Measurements from ENCODE around the gene CYP4F22.

Gene CYP4F22

GRCh38 chr19:15516363-15516762 lies 8.0 kb downstream of the CYP4F22 start:
- no peak for TF ChIP-seq CTCF (conservative IDR thresholded peaks at IDR 0.05; ENCODE audit: low read length)
- no peak for DNase-seq (ENCODE audit: low read depth)
- no peak overlapping the region for H3K4me3 ChIP-seq (ENCODE audit: low read length)

DNA sequence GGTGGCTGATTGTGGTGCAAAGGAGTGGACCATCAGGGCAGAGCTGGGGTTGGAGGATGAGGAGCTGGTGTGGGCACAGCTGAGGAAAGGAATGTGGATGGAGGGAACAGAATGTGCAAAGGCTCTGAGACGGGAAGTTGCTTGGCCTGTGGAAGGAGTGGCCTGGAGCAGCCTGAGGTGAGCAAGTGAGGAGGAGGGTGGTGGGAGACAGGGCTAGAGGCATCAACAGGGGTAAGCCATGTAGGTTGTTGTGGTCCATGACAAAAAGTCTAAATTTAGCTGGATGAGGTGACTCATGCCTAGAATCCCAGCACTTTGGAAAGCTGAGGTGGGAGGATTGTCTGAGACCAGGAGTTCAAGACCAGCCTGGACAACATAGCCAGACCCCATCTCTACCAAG lies 9.5 kb downstream of the CYP4F22 start:
- H3K4me3 ChIP-seq (ENCODE audit: low read length) = no peak overlapping the region
- no peak for DNase-seq (ENCODE audit: low read depth)
- TF ChIP-seq CTCF (conservative IDR thresholded peaks at IDR 0.05; ENCODE audit: low read length) = no peak

GRCh38 chr19:15519433-15519976 lies 11.2 kb downstream of the CYP4F22 start:
- no peak for TF ChIP-seq CTCF (conservative IDR thresholded peaks at IDR 0.05; ENCODE audit: low read length)
- no peak for DNase-seq (ENCODE audit: low read depth)
- H3K4me3 ChIP-seq (ENCODE audit: low read length) = no peak overlapping the region

DNA sequence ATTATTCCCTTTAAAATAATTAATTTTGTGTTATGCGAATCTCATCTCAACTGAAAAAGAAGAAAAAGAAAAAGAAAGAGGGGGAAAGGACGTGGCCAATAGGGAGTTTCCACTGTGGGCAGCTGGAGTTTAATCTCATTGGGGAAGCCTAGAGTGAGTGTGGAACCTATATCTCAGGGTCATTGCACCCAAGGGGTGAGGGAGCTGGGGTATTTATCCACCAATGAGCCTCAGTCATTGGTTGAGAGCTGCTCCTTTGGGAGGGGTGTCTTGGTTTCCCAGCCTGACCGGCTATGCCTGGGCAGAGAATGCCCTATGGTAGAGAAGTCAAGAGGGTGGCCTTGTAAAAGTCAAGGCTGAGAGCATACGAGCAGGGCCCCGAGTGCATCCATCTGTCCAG lies 16.5 kb downstream of the CYP4F22 start:
- no peak overlapping the region for H3K4me3 ChIP-seq (ENCODE audit: low read length)
- no peak for TF ChIP-seq CTCF (conservative IDR thresholded peaks at IDR 0.05; ENCODE audit: low read length)
- DNase-seq (ENCODE audit: low read depth) = no peak

- no peak overlapping the region for H3K4me3 ChIP-seq (ENCODE audit: low read length)
- no peak for DNase-seq (ENCODE audit: low read depth)
- no peak for TF ChIP-seq CTCF (conservative IDR thresholded peaks at IDR 0.05; ENCODE audit: low read length)
Measured at GRCh38 chr19:15525291-15525690, 17.0 kb downstream of the CYP4F22 start.

DNA sequence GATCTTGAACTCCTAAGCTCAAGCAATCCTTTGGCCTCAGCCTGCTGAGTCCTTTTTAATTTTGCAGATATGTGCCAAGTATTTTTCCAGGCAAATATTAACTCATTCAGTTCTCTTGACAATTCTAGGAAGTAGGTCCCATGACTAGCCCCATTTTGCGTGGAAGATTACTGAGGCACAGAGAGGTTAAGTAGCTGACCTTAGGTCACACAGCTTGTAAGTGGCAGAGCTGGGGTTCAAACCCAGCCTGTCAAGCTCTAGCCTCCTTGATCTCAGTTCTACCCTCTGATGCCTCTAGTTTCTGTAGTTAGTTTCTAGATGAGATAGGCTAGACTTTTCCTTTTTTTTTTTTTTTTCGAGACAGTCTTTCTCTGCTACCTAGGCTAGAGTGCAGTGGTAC lies 18.1 kb downstream of the CYP4F22 start:
- H3K4me3 ChIP-seq (ENCODE audit: low read length) = no peak overlapping the region
- no peak for TF ChIP-seq CTCF (conservative IDR thresholded peaks at IDR 0.05; ENCODE audit: low read length)
- no peak for DNase-seq (ENCODE audit: low read depth)

DNA sequence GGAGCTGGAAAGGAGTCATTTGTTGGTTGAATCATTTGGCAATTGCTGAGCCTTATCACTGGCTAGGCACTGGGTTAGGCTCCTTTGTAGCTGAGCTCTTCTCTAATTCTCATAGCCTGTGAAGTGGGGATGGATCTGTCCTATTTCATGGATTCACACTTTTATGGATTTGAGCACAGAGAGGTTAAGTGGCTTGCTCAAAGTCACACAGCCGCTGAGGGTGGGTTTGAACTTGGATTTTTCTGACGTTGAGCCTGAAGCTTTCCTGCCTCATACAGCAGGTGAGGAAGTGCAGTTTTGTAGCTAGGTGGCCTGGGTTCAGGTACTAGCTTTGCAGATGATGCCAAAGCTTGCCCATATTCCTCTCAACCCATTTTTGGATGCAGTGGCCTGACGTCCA lies 19.4 kb downstream of the CYP4F22 start:
- TF ChIP-seq CTCF (conservative IDR thresholded peaks at IDR 0.05; ENCODE audit: low read length) = no peak
- DNase-seq (ENCODE audit: low read depth) = no peak
- no peak overlapping the region for H3K4me3 ChIP-seq (ENCODE audit: low read length)

All from AG10803 (cell line).